HCT116 (cell line): Measurements from ENCODE around the gene RIN3.

Experiments used
- CEBPB ChIP-seq: IDR thresholded peaks from 2 replicates; pipeline ENCODE4 v1.6.1; 2012; ENCODE audit warnings: low read depth
- CTCF ChIP-seq, 3 experiments: fragments of 200-600 bp in 1 of 3; sonication (generic) in 1 of 3; IDR thresholded peaks in 2 of 3; conservative IDR thresholded peaks in 1 of 3; 2 replicates each; pipeline ENCODE4 v1.5.1; 2012 to 2017; ENCODE audit warnings: low read depth in 2 of 3, low read length in 2 of 3, antibody characterized with exemption in 1 of 3, borderline replicate concordance in 1 of 3, control low read depth in 1 of 3, mild to moderate bottlenecking in 1 of 3, mixed read lengths in 1 of 3, mixed run types in 1 of 3, moderate library complexity in 1 of 3; ENCODE audit not compliant: insufficient read depth in 1 of 3
- EZH2 ChIP-seq: fragments of 200-600 bp; sonication (generic); IDR thresholded peaks from 2 replicates; pipeline ENCODE4 v1.6.1; 2017; ENCODE audit warnings: antibody characterized with exemption, mixed run types
- EZH2phosphoT487 ChIP-seq: fragments of 200-600 bp; IDR thresholded peaks from 2 replicates; pipeline ENCODE4 v1.6.1; 2018; ENCODE audit warnings: antibody characterized with exemption, borderline replicate concordance
- JUND ChIP-seq: IDR thresholded peaks from 2 replicates; pipeline ENCODE4 v1.6.1; 2012
- MAX ChIP-seq: IDR thresholded peaks from 2 replicates; pipeline ENCODE4 v1.6.1; 2012
- POLR2AphosphoS5 ChIP-seq: IDR thresholded peaks from 2 replicates; pipeline ENCODE4 v1.6.1; 2011; ENCODE audit warnings: mild to moderate bottlenecking, low read depth, low read length, moderate library complexity
- YY1 ChIP-seq: IDR thresholded peaks from 2 replicates; pipeline ENCODE4 v1.6.1; 2011; ENCODE audit warnings: low read length, low read depth, moderate library complexity, mild to moderate bottlenecking; ENCODE audit not compliant: insufficient replicate concordance; ENCODE audit errors: extremely low read depth
- ZFX ChIP-seq: fragments of 450-650 bp; IDR thresholded peaks from 2 replicates; pipeline ENCODE4 v1.6.1; 2017
- ZNF274 ChIP-seq: fragments of 200-500 bp; sonication (Bioruptor generic); IDR thresholded peaks from 2 replicates; pipeline ENCODE4 v1.6.1; 2014; ENCODE audit warnings: mild to moderate bottlenecking, low read depth, low read length, inconsistent platforms

- TF ChIP-seq YY1 = no peak
- TF ChIP-seq CEBPB = no peak
- TF ChIP-seq ZFX = no peak
- TF ChIP-seq CTCF (IDR thresholded peaks at IDR 0.05 in 2 of 3, conservative IDR thresholded peaks at IDR 0.05 in 1 of 3; ENCODE audit: borderline replicate concordance in 1 of 3, insufficient read depth in 1 of 3, low read depth in 2 of 3, low read length in 2 of 3) = no peak
- TF ChIP-seq MAX = no peak
- no peak for TF ChIP-seq ZNF274
- no peak for TF ChIP-seq EZH2
- no peak for TF ChIP-seq JUND
- no peak for TF ChIP-seq EZH2phosphoT487
- TF ChIP-seq POLR2AphosphoS5 = no peak
Observed at GRCh38 chr14:92716131-92716530, 202.6 kb downstream of the RIN3 start.
